ENCODE data around the gene NPHS1.
"Not testable (repeated sequence)": the region's sequence is repeated elsewhere in the genome, so short reads cannot be mapped to it uniquely, and the experiment has no call there.

NPHS1 gene

GRCh38 chr19:35807633-35808032 is 44.7 kb downstream of the NPHS1 start:
- H3K4me3 ChIP-seq (ENCODE audit: low read depth, low read length) = no peak overlapping the region
- TF ChIP-seq, protein P1, sequence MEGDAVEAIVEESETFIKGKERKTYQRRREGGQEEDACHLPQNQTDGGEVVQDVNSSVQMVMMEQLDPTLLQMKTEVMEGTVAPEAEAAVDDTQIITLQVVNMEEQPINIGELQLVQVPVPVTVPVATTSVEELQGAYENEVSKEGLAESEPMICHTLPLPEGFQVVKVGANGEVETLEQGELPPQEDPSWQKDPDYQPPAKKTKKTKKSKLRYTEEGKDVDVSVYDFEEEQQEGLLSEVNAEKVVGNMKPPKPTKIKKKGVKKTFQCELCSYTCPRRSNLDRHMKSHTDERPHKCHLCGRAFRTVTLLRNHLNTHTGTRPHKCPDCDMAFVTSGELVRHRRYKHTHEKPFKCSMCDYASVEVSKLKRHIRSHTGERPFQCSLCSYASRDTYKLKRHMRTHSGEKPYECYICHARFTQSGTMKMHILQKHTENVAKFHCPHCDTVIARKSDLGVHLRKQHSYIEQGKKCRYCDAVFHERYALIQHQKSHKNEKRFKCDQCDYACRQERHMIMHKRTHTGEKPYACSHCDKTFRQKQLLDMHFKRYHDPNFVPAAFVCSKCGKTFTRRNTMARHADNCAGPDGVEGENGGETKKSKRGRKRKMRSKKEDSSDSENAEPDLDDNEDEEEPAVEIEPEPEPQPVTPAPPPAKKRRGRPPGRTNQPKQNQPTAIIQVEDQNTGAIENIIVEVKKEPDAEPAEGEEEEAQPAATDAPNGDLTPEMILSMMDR (IDR thresholded peaks at IDR 0.05; ENCODE audit: low read depth, low read length) = no peak

DNA sequence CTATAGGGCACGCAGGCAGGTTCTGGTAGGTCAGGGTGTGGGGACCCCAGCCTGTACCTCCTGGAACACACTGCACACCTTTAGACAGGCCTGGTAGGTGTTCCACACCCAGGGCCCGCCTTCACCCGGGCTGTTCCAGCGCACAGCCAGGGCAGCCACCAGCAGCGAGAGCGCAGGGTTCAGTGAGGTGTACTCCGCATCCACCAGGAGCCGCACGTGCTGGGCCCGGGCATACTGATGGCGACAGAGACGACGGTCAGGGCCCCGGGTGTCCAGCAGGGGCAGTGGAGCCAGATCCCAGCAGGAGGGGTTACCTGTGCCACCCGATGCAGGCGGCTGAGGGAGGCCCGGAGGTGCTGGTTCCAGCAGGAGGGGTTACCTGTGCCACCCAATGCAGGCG is 45.7 kb downstream of the NPHS1 start:
- no peak overlapping the region for H3K4me3 ChIP-seq (ENCODE audit: low read depth, low read length)
- TF ChIP-seq, protein P1 (IDR thresholded peaks at IDR 0.05; ENCODE audit: low read depth, low read length) = no peak

DNA sequence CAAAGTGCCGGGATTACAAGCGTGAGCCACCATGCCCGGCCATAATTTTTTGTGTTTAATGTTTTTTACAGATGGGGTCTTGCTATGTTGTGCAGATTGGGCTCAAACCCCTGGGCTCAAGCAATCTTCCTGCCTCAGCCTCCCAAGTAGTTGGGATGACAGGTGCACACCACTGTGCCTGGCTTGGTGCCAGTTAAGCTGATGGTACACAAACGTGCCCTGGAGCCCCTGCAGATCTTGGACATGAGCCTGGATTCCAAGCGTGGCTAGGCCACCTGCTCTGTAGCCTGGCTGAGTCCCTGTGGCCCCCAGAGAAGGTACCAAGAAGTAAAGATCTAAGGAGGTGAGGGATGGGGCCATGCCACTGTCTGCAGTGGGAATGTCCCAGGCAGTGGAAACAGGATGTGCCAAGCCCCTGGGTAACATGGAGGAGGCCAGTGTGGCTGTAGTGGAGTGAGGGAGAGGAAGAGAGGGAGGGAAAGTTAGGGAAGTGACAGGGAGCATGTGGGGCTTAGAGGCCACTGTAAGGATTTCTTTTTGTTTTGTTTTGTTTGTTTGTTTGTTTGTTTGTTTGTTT is 46.7 kb downstream of the NPHS1 start:
- TF ChIP-seq, protein P1 (IDR thresholded peaks at IDR 0.05; ENCODE audit: low read depth, low read length) = no peak
- no peak overlapping the region for H3K4me3 ChIP-seq (ENCODE audit: low read depth, low read length)

- TF ChIP-seq, protein P1 (IDR thresholded peaks at IDR 0.05; ENCODE audit: low read depth, low read length) = no peak
These were observed 50.5 kb downstream of the NPHS1 start for GRCh38 chr19:35801828-35802227.

DNA sequence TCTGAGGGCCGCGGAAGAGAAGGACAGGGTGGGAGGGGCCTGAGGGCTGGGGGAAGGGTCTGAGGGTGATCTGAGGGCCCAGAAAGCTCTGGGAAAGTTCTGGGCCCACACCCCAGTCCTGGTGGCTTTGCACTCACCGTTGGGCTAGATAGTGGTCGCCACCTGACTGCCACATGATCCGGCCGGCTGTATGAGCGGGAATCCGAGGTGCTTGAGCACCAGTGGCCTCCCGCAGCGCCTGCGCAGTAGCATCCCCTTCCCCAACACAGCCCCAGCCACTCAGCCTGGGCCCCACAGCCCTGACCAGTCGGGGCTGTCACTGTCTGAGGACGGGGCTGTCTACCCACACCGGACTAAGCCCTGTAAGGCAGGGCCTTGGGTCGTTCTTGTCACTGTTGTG is 54.6 kb downstream of the NPHS1 start:
- TF ChIP-seq, protein P1 (IDR thresholded peaks at IDR 0.05; ENCODE audit: low read depth, low read length) = no peak
- H3K4me3 ChIP-seq (ENCODE audit: low read depth, low read length) = no peak overlapping the region

More at GRCh38 chr19:35801828-35802227, 50.5 kb downstream of the NPHS1 start:
- no peak overlapping the region for H3K4me3 ChIP-seq (ENCODE audit: low read depth, low read length)

DNA sequence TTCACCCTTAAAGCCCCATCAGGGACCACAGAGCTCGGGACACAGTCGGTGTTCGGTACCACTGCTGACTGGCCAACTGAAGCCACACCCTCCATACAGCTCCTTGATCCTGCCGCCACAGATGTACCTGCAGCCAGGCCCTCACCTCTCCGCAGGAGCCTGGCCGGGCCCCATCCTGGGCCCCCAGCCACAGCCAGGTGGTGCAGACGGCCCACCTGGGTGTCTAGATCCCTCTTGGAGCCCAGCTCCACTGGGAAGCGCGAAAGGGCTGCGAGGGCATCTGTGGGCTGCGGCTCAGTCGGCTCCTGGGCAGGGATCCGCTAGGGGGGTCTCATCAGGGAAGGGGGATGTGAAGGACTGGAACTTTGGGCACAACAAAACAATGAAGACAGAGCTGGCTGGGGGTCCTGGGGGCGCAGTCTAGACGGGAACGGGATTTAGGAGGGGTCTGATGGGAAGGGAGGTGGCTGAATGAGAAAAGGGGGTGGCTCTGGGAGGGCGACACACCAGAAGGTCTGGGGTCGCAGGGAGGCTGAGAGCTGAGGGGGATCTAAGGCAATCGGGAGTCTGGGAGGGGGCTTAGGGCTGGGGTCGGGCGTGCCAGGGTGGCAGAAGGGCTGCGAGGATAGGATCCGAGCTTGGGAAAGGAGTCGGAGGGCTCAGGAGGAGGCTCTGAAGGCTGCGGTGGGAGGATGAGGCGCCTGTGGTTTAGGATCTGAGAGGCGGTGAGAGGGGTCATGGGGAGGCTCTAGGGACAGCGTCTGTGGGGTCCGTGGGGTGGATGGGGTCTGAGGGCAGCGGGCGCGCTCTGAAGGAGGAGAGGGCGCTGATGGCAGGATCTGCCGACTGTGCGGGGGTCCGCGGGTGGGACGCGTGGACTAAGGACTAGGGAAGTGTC is 55.4 kb downstream of the NPHS1 start:
- no peak overlapping the region for H3K4me3 ChIP-seq (ENCODE audit: low read depth, low read length)
- TF ChIP-seq, protein P1 (IDR thresholded peaks at IDR 0.05; ENCODE audit: low read depth, low read length) = no peak

DNA sequence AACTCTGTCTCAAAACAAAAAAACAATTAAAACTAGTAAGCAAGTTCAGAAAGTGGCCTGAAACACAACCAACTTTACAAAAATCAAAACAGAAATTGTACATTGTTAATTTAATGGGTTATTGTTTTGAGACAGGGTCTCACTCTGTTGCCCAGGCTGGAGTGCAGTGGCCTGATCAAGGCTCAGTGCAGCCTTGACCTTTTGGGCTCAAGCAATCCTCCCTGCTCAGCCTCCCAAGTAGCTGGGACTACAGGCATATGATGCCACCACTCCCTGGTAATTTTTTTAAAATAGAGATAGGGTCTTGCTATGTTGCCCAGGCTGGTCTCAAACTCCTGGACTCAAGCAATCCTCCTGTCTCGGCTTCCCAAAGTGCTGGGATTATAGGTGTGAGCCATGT is 56.7 kb downstream of the NPHS1 start:
- H3K4me3 ChIP-seq (ENCODE audit: low read depth, low read length) = not testable (repeated sequence)
